Measurements from ENCODE around the gene TK2.
"Not testable (repeated sequence)": the region's sequence is repeated elsewhere in the genome, so short reads cannot be mapped to it uniquely, and the experiment has no call there.

TK2 gene

GRCh38 chr16:66549284-66550131 lies at the start of gene TK2:
TSS of gene TK2 (minus strand) at chr16:66550122. CDS start at chr16:66550061, 61 bp downstream.
- DNase-seq (ENCODE audit: low read depth), result peak; percentile 41

GRCh38 chr16:66598111-66598510 lies 48.2 kb upstream of the TK2 start:
- DNase-seq (ENCODE audit: low read depth), result no peak

GRCh38 chr16:66596986-66597848 lies 47.3 kb upstream of the TK2 start:
- no peak for DNase-seq (ENCODE audit: low read depth)

DNA sequence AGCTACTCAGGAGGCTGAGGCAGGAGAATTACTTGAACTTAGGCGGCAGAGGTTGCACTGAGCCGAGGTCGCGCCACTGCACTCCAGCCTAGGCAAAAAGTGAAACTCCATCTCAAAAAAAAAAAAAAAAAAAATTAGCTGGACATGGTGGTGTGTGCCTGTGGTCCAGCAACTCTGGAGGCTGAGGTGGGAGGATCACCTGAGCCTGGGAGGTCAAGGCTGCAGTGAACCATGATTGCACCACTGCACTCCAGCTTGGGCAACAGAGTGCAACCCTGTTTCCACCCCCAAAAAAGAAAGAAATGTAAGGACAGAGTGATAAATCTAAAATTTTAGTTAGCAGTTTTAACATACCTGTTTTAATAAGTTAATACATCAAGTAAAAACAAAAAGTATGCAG lies 46.6 kb upstream of the TK2 start:
- not testable (repeated sequence) for DNase-seq (ENCODE audit: low read depth)

DNA sequence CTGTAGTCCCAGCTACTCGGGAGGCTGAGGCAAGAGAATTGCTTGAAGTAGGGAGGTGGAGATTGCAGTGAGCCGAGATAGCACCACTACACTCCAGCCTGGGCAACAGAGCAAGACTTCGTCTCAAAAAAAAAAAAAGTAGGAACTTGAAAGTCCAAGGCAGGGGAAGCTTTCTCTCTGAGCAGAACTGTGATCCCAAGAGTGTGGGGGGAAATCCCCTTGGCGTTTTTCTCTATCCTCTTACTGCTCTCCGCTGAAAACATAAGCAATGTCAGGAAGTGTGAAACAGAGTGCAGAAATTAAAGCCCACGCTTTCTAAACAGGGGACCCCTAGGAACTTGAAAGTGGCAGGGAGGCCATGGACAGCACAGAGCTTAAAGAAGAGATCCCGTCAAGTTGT lies 44.8 kb upstream of the TK2 start:
- DNase-seq (ENCODE audit: low read depth), result no peak

- DNase-seq (ENCODE audit: low read depth), result no peak
These were observed 42.9 kb upstream of the TK2 start for GRCh38 chr16:66592814-66593213.

DNA sequence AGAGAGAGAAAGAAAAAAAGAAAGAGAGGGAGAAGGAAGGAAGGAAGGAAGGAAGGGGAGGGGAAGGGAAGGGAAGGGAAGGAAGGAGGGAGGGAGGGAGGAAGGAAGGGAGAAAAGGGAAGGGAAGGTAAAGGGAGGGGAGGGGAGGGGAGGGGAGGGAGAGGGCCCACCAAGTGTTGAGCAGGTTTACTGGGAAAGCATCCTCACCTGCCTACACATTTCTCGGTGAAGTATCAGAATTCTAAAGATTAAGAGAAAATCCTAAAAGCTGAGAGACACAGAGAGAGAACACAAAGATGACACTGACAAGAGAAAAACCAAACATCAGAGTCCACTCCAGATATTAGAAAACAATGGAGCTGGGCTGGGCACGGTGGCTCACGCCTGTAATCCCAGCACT lies 42.3 kb upstream of the TK2 start:
- no peak for DNase-seq (ENCODE audit: low read depth)

DNA sequence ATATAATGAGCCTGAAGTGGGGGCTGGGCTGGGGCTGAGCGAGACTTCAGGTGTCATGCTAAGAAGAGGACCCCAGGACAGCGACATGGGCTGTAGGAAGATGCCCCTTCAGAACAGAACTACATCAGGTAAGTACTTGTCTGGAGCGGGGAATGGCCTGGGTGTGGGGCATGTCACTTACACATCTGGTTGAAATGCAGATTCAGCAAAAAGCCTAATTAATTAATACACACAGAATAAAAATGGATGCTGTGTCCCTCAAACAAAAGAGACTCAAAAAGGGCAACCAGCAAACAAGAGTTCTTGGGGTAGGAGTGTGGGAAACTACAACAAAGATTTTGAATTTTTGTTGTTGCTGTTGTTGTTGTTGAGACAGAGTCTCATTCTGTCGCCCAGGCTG lies 41.1 kb upstream of the TK2 start:
- no peak for DNase-seq (ENCODE audit: low read depth)

DNA sequence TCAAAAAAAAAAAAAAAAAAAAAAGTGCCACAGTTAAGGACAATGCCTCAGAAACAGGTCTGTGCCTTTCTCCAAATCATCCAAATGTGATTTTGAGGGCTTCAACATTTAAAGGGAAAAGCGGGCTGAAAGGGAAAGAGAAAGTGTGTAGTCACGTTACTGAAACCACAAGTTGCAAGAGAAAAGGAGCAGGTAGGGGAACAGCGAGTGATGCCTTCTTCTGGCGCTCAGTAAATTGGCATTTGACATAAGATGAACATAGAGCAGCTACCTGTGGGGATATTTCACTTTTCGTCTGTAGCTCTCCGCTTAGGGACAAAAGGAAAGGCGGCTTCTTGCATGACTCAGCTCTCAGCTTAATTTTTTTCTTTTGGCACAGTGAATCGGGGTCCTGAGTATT lies 40.4 kb upstream of the TK2 start:
- no peak for DNase-seq (ENCODE audit: low read depth)

DNA sequence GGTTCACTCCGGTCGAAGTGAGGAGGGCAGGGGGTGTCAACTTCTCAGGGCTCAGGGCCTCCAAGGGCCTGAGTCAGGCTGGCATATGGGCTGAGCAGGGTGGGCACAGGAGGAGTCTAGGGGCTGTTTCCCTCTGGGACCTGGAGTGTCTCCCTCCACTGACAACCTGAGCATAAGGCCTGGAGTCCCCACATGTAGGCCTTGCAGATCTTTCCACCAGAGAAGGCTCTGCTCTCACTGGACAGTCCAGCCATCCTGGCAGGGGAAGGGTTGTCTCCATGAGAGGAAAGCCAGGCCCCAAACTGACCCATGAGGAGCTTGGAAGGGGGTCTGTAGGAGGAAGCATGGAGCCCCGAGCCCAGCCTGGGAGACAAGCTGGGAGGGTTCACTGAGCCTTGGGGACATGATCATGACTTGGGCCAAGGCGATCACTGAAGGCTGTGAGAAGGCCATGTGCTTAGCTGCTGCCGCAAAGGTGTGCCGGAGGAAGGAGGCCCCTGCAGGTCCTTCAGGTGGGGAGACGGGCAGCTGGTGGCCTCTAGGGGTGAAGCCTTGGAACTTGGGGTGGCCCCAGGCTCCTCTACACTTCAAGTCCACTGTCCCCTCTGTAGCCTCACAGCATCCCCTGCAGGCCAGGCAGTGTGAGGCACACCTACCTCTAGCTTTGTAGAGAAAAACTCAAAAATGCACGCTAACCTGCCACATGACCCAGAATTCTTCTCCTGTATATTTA lies 39.2 kb upstream of the TK2 start:
- no peak for DNase-seq (ENCODE audit: low read depth)

GRCh38 chr16:66587881-66588600 lies 38.1 kb upstream of the TK2 start:
- DNase-seq (ENCODE audit: low read depth), result no peak

- no peak for DNase-seq (ENCODE audit: low read depth)
These were observed 35.7 kb upstream of the TK2 start for GRCh38 chr16:66585481-66586239.

- no peak for DNase-seq (ENCODE audit: low read depth)
These were observed 31.5 kb upstream of the TK2 start for GRCh38 chr16:66581246-66581952.

GRCh38 chr16:66580605-66581209 lies 30.8 kb upstream of the TK2 start:
- no peak for DNase-seq (ENCODE audit: low read depth)

DNA sequence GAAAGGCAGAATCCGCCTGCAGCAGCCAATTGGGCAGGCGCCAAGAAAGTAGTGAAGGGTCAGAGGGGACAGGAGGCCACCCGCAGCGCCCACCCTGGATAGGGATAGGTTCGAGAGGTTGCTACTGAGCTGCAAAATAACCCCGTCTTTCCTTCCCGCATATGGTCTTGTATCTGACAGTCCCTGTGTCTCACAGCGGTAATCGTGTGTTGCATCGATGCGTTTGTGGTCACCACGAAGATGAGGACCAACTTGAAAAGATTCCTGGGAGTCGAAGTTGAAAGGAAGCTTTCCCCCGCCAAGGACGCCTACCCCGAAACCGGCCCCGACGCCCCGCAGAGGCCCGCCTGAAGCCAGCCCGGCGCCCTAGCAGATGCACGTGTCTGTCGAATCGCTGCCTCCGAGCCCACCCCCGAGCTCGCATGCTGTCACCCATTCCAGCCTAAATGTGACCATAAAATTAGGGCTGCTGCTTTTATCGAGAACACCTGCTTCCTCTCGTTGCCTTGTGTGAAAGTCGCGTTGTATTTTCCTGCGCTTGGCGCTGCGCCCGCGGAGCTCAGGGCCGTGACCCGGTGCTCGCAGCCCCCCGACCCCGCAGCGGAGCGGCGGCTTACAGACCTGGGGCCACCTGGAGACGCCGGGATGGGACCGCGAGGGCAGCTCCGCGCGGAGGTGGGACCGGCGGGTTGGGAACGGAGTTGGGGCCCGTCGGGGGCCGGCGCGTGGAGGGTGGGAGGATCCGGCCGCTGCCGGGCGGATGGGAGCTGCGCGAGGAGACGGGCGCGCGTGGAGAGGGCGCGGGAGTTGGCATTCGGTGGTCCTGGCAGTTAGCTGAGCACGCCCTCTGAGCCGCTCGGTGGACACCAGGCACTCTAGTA lies 29.0 kb upstream of the TK2 start, which contains the start of gene CMTM2:
Gene CMTM2, plus strand, starts transcription at position 813 of the 881 bp plus-strand sequence. CDS start 145 bp downstream, outside the sequence.
- DNase-seq (ENCODE audit: low read depth), result no peak

- no peak for DNase-seq (ENCODE audit: low read depth)
These were observed 26.4 kb upstream of the TK2 start for GRCh38 chr16:66576296-66576695.

DNA sequence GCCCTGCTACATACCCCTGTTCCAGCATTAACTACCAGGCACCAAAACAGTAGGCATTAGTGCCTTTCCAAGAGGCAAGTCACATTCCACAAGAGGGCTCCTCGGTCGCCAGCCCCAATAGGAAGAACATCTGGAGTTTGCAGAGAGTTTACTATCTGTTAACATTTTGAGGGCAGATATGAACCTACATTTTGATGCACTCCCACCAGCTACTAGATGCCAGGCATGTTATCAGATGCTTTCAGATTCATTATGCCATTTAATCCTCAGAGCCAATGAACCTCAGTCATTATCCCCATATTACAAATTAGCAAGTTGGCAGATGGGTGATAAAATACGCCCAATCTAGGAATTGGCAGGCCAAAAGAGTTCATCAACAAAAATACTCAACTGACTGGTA lies 25.1 kb upstream of the TK2 start:
- no peak for DNase-seq (ENCODE audit: low read depth)

- no peak for DNase-seq (ENCODE audit: low read depth)
These were observed 24.6 kb upstream of the TK2 start for GRCh38 chr16:66574531-66574930.

DNA sequence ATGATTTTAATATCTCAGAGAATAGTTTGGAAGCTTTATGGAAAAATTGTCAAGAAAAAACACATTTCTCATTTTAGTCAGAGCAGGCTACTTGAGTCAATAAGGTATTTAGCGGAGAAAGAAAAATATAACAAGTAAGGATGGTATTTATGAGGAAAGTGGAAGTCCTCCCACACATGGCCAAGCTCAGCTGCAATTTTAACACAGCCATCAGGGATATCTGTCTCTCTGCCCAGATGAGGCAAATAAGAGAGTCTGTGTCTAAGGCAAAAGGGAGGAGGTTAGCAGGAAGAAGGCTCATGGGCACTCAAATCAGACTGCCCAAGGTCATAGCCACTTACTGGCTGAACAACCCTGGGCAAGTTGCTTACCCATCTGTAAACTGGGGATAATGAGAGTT lies 24.2 kb upstream of the TK2 start:
- DNase-seq (ENCODE audit: low read depth), result no peak
